ENCODE data around the gene LRRC8E. TPM values are rescaled to one million over a fixed set of nuclear protein-coding genes. Genes with fewer than 3 reads are reported as not detected.

LRRC8E gene
- total and polyA plus RNA-seq, 10 of the 15 experiments (the other 5 are each of a cell fraction or from before 2014, with no cell fraction given) = 0.04 to 0.32 (median 0.25) TPM; not detected in 7

- in situ Hi-C loops (cut with MboI) (no loop called here), intact Hi-C loops (cut with micrococcal nuclease; ENCODE audit: unreplicated experiment) (no loop called here)
- TF ChIP-seq SRF (IDR thresholded peaks at IDR 0.05; ENCODE audit: low read depth in 2 of 2, low read length in 2 of 2) (no peak), CHD2 (IDR thresholded peaks at IDR 0.05; ENCODE audit: borderline replicate concordance, low read depth, low read length) (no peak), SUZ12 (IDR thresholded peaks at IDR 0.05; ENCODE audit: unreplicated experiment) (no peak), ATF2 (IDR thresholded peaks at IDR 0.05; ENCODE audit: low read length) (no peak), POLR2AphosphoS2 (IDR thresholded peaks at IDR 0.05; ENCODE audit: low read depth, low read length) (peak; percentile 48; the same call in 1 of the 2 replicates), GABPA (IDR thresholded peaks at IDR 0.05; ENCODE audit: low read depth) (no peak), POLR2A (IDR thresholded peaks at IDR 0.05; ENCODE audit: low read depth, low read length) (peak; percentile 67)
- Histone ChIP-seq H3K36me3 (ENCODE audit: control insufficient read depth in 2 of 2, insufficient read depth in 2 of 2, low read length in 1 of 2) (peaks cover 0 to 14% of the 10 kb centered on the region in 2 experiments; a peak in 3 of 4 replicates), H3K79me2 (ENCODE audit: control insufficient read depth, insufficient read depth, low read length) (no peaks in the 10 kb centered on the region), H3K4me2 (ENCODE audit: control insufficient read depth, insufficient read depth) (no peak within 1 kb of the TSS), H3K4me1 (ENCODE audit: control insufficient read depth, insufficient read depth, low read length) (peaks cover 2% of the 10 kb centered on the region; the same call in 1 of the 2 replicates), H3K27me3 (replicated peaks in 1 of 2; ENCODE audit: control insufficient read depth in 2 of 2, insufficient read depth in 2 of 2, low read length in 1 of 2) (peaks cover 8 to 21% of the 10 kb centered on the region in 2 experiments), H3K9ac (ENCODE audit: control insufficient read depth, insufficient read depth, low read length) (no peak within 1 kb of the TSS), H2AFZ (ENCODE audit: control insufficient read depth, low read depth, low read length) (no peak within 1 kb of the TSS), H3K4me3 (no peak within 1 kb of the TSS), H3K27ac (ENCODE audit: control insufficient read depth, insufficient read depth) (no peak within 1 kb of the TSS), H3K9me3 (replicated peaks; ENCODE audit: control insufficient read depth, insufficient read depth, low read length) (no peaks in the 10 kb centered on the region; the same call in 2 of the 3 replicates), H4K20me1 (ENCODE audit: control insufficient read depth, insufficient read depth) (no peaks in the 10 kb centered on the region)
- ATAC-seq (no peak), DNase-seq (ENCODE audit: low read depth, low spot score) (no peak), FAIRE-seq (no peak)
- ChIA-PET POLR2A (no interaction called here), SMC1A (ENCODE audit: uncharacterized antibody, unreplicated experiment) (no interaction called here), RAD21 (ENCODE audit: unreplicated experiment) (no interaction called here), CTCF (no interaction called here)
- BruUV-seq (replicated peaks) = no TSS peak
- 59% methylated on average over 12 of the region's 12 CpGs for WGBS (ENCODE audit: insufficient coverage, insufficient replicate concordance, low lambda C conversion rate, missing lambda C conversion rate)
Measured at GRCh38 chr19:7914598-7915045, 26.3 kb downstream of the LRRC8E start, which contains the start of gene TGFBR3L. TGFBR3L (plus strand) TSS chr19:7914830.
